ENCODE results near the gene NBAS.

Gene NBAS

DNA sequence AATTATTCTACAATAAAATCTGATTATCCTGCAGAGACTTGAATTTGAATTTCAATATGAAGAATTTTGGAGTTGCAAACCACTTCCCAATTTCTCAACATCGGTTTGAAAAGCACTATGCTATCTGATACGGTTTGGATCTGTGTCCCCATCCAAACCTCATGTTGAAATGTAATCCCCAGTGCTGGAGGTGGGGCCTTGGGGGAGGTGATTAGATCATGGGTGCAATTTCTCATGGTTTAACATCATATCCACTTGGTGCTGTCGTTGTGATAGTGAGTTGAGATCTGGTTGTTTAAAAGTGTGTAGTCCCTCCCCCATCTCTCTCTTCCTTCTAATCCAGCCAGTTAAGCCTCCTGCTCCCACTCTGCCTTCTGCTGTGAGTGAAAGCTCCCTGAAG lies 205.7 kb downstream of the NBAS start:
- Histone ChIP-seq H3K9me3 (ENCODE audit: severe bottlenecking) (no peaks in the 10 kb centered on the region), H3K4me3 (ENCODE audit: severe bottlenecking) (no peak overlapping the region), H3K4me1 (ENCODE audit: insufficient read depth, poor library complexity, severe bottlenecking) (peaks cover 13% of the 10 kb centered on the region), H3K27ac (ENCODE audit: poor library complexity, severe bottlenecking) (no peak overlapping the region), H3K36me3 (ENCODE audit: low read depth) (peaks cover 11% of the 10 kb centered on the region; the same call in 1 of the 2 replicates), H3K27me3 (ENCODE audit: insufficient read depth, poor library complexity, severe bottlenecking) (no peaks in the 10 kb centered on the region)
- DNase-seq (ENCODE audit: low spot score) (no peak), ATAC-seq (ENCODE audit: low read depth) (no peak)
- no peak for TF ChIP-seq CTCF (IDR thresholded peaks at IDR 0.05; ENCODE audit: poor library complexity, severe bottlenecking)

DNA sequence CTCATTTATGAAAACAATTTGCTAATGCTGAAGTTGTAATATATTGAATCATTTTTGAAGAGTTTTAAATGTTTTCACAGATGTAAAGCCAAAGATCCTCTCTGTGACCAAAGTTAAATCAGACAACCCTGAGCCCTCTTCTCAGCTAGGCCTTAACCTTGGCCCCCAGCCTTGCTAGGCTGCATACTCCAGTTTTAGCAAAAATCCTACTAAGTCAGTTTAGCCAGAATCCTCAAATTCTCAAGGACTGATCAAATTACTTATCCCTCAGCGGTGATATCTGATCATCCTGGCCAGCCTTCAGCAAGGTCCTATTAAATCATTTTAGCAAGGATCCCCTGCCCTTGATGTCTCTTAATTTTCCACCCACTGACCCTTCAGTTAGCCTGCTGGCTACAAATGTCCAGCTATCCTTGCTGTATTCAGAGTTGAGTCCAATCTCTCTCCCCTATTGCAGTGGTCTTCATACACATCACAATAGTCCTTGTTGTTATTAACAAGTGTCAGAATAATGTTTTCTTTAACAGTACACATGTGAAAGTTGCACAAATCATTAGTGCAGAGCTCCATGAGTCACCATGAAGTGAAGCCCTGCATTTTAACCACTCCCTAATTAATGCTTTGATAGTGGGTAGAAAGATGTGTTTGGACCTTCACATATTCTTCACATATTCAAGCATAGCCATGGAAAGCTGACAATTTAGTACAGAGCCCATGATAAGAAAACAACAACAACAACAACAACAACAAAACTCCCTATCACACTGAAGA lies 206.4 kb downstream of the NBAS start:
- H3K9me3 ChIP-seq (ENCODE audit: severe bottlenecking): no peaks in the 10 kb centered on the region
- no peak overlapping the region for H3K27ac ChIP-seq (ENCODE audit: poor library complexity, severe bottlenecking)
- peaks cover 9% of the 10 kb centered on the region for H3K4me1 ChIP-seq (ENCODE audit: insufficient read depth, poor library complexity, severe bottlenecking)
- no peak overlapping the region for H3K4me3 ChIP-seq (ENCODE audit: severe bottlenecking)
- no peak for TF ChIP-seq CTCF (IDR thresholded peaks at IDR 0.05; ENCODE audit: poor library complexity, severe bottlenecking)
- peaks cover 13% of the 10 kb centered on the region for H3K36me3 ChIP-seq (ENCODE audit: low read depth)
- ATAC-seq (ENCODE audit: low read depth) (no peak), DNase-seq (ENCODE audit: low spot score) (no peak)
- no peaks in the 10 kb centered on the region for H3K27me3 ChIP-seq (ENCODE audit: insufficient read depth, poor library complexity, severe bottlenecking)

DNA sequence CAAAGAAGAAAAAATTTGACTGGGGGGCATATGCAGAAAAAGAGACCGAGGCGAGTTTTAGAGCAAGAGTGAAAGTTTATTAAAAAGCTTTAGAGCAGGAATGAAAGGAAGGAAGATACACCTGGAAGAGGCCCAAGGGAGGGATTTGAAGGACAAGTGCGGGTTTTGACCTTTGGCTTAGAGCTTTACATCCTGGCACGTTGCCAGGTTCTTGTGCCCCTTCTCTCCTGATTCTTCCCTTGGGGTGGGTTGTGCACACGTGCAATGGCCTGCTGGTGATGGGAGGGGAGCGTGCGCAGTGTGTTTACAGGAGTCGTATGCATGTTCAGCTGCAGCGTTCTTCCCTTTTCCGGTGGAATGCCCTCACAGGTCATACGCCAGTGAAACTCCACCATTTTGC lies 208.8 kb downstream of the NBAS start:
- Histone ChIP-seq H3K36me3 (ENCODE audit: low read depth) (peaks cover 16% of the 10 kb centered on the region), H3K27me3 (ENCODE audit: insufficient read depth, poor library complexity, severe bottlenecking) (no peaks in the 10 kb centered on the region), H3K9me3 (ENCODE audit: severe bottlenecking) (no peaks in the 10 kb centered on the region), H3K4me1 (ENCODE audit: insufficient read depth, poor library complexity, severe bottlenecking) (no peaks in the 10 kb centered on the region), H3K4me3 (ENCODE audit: severe bottlenecking) (no peak overlapping the region), H3K27ac (ENCODE audit: poor library complexity, severe bottlenecking) (no peak overlapping the region)
- no peak for DNase-seq (ENCODE audit: low spot score)
- TF ChIP-seq CTCF (IDR thresholded peaks at IDR 0.05; ENCODE audit: poor library complexity, severe bottlenecking): no peak
- no peak for ATAC-seq (ENCODE audit: low read depth)

GRCh38 chr2:15348636-15349035 lies 212.5 kb downstream of the NBAS start:
- Histone ChIP-seq H3K27me3 (ENCODE audit: insufficient read depth, poor library complexity, severe bottlenecking) (no peaks in the 10 kb centered on the region), H3K27ac (ENCODE audit: poor library complexity, severe bottlenecking) (no peak overlapping the region), H3K4me1 (ENCODE audit: insufficient read depth, poor library complexity, severe bottlenecking) (no peaks in the 10 kb centered on the region), H3K9me3 (ENCODE audit: severe bottlenecking) (no peaks in the 10 kb centered on the region), H3K4me3 (ENCODE audit: severe bottlenecking) (no peak overlapping the region), H3K36me3 (ENCODE audit: low read depth) (peaks cover 5% of the 10 kb centered on the region)
- ATAC-seq (ENCODE audit: low read depth) (no peak), DNase-seq (ENCODE audit: low spot score) (no peak)
- TF ChIP-seq CTCF (IDR thresholded peaks at IDR 0.05; ENCODE audit: poor library complexity, severe bottlenecking): no peak

GRCh38 chr2:15348045-15348444 lies 213.1 kb downstream of the NBAS start:
- Histone ChIP-seq H3K27ac (ENCODE audit: poor library complexity, severe bottlenecking) (no peak overlapping the region), H3K27me3 (ENCODE audit: insufficient read depth, poor library complexity, severe bottlenecking) (no peaks in the 10 kb centered on the region), H3K9me3 (ENCODE audit: severe bottlenecking) (no peaks in the 10 kb centered on the region), H3K36me3 (ENCODE audit: low read depth) (peaks cover 5% of the 10 kb centered on the region), H3K4me1 (ENCODE audit: insufficient read depth, poor library complexity, severe bottlenecking) (no peaks in the 10 kb centered on the region), H3K4me3 (ENCODE audit: severe bottlenecking) (no peak overlapping the region)
- ATAC-seq (ENCODE audit: low read depth) (no peak), DNase-seq (ENCODE audit: low spot score) (no peak)
- TF ChIP-seq CTCF (IDR thresholded peaks at IDR 0.05; ENCODE audit: poor library complexity, severe bottlenecking): no peak
